Measurements from ENCODE around the gene SHQ1. TPM values are rescaled to one million over a fixed set of nuclear protein-coding genes. Genes with fewer than 3 reads are reported as not detected.

The SHQ1 gene
- total and polyA plus RNA-seq, 2 of the 4 experiments (the other 2 are of a cell fraction): 10.4 to 19.4 TPM

- Histone ChIP-seq H4K8ac (ENCODE audit: low read depth in 2 of 2, low read length in 2 of 2) (no peak overlapping the region), H3K4me1 (ENCODE audit: control insufficient read depth, insufficient read depth, low read length) (no peaks in the 10 kb centered on the region), H3K56ac (ENCODE audit: extremely low read depth, insufficient read depth, low read length) (no peak overlapping the region), H3K4me3 (ENCODE audit: insufficient read depth, low read depth, low read length) (no peak overlapping the region), H2AK5ac (ENCODE audit: low read depth, low read length) (no peak overlapping the region), H3K14ac (replicated peaks; ENCODE audit: low read depth, low read length) (no peak overlapping the region), H2AK9ac (replicated peaks; ENCODE audit: low read depth, low read length, poor library complexity) (no peak overlapping the region), H3K9me3 (ENCODE audit: control insufficient read depth, insufficient read depth, low read length) (no peaks in the 10 kb centered on the region), H2BK120ac (ENCODE audit: low read depth, low read length) (no peak overlapping the region), H2BK5ac (ENCODE audit: low read depth, low read length, poor library complexity, severe bottlenecking) (no peak overlapping the region), H3K27me3 (ENCODE audit: control insufficient read depth, insufficient read depth, low read length) (no peaks in the 10 kb centered on the region), H3K23ac (ENCODE audit: low read depth, low read length) (no peak overlapping the region), H2BK15ac (ENCODE audit: low read depth, low read length) (no peak overlapping the region), H3K4me2 (ENCODE audit: low read depth, low read length) (no peak overlapping the region), H3K4ac (ENCODE audit: low read depth, low read length) (no peak overlapping the region), H2BK20ac (ENCODE audit: low read depth, low read length) (no peak overlapping the region), H3K36me3 (ENCODE audit: control insufficient read depth, insufficient read depth, low read length) (peaks cover 2% of the 10 kb centered on the region; the same call in 1 of the 2 replicates), H2AFZ (replicated peaks; ENCODE audit: low read length, poor library complexity) (no peak overlapping the region), H4K91ac (ENCODE audit: insufficient read depth, low read depth, low read length) (no peak overlapping the region), H4K5ac (ENCODE audit: low read depth, low read length) (no peak overlapping the region), H4K20me1 (ENCODE audit: insufficient read depth, low read length) (no peaks in the 10 kb centered on the region), H3K18ac (ENCODE audit: low read depth, low read length) (no peak overlapping the region), H3K79me1 (ENCODE audit: low read depth in 1 of 2, low read length in 2 of 2) (no peaks in the 10 kb centered on the region; a peak in 1 of 4 replicates), H3K9ac (ENCODE audit: low read depth, low read length) (no peak overlapping the region), H3K27ac (ENCODE audit: insufficient read depth, low read length) (no peak overlapping the region), H3K9me1 (ENCODE audit: insufficient read depth, low read length) (no peaks in the 10 kb centered on the region; the same call in 1 of the 2 replicates)
- intact Hi-C loops (cut with micrococcal nuclease) (loop anchor here (10.0 kb wide), 1 partner anchor 465 kb away; no protein-coding TSS in a partner anchor), dilution Hi-C loops (cut with HindIII; ENCODE audit: low sequenced_read_pairs, unreplicated experiment) (no loop called here), in situ Hi-C loops (cut with MboI; ENCODE audit: low sequenced_read_pairs) (no loop called here)
- no peak for TF ChIP-seq MAFK (IDR thresholded peaks at IDR 0.05; ENCODE audit: low read depth, low read length)
- TF ChIP-seq SMC3 (IDR thresholded peaks at IDR 0.05; ENCODE audit: low read depth, low read length): no peak
- TF ChIP-seq CTCF (conservative IDR thresholded peaks at IDR 0.05; ENCODE audit: low read depth, low read length): no peak
- no peak for TF ChIP-seq RAD21 (IDR thresholded peaks at IDR 0.05; ENCODE audit: low read length)
- no peak for TF ChIP-seq CEBPB (IDR thresholded peaks at IDR 0.05; ENCODE audit: low read depth, low read length)
- no peak for ATAC-seq (ENCODE audit: low read depth)
- no CpG with 5 or more reads among the region's 1 CpG for WGBS, 2 experiments (ENCODE audit: extremely low coverage in 2 of 2, insufficient read length in 1 of 2)
- ChIA-PET CTCF (no interaction called here), POLR2A (ENCODE audit: unreplicated experiment) (no interaction called here)
- DNase-seq: no peak
- BruUV-seq (replicated peaks): no TSS peak
Observed at GRCh38 chr3:72769758-72770540, 78.3 kb downstream of the SHQ1 start.
